Urinary bladder (tissue), 4 donors: ENCODE measurements around the gene BRSK2. TPM values are rescaled to one million over a fixed set of nuclear protein-coding genes. Genes with fewer than 3 reads are reported as not detected.
A peak's percentile ranks its signal among the peaks of the same experiment; 100 is the strongest.

Experiments
- DNase-seq: peaks from one replicate; pipeline ENCODE4 v3.0.0-alpha.2; 2015; ENCODE audit errors: extremely low spot score
- H3K27ac ChIP-seq: one replicate; pipeline ENCODE4 v1.5.1; 2013; ENCODE audit warnings: low read depth, mild to moderate bottlenecking, moderate library complexity
- H3K36me3 ChIP-seq: one replicate; pipeline ENCODE4 v1.6.1; 2013; ENCODE audit warnings: mild to moderate bottlenecking, moderate library complexity; ENCODE audit not compliant: insufficient read depth
- H3K4me1 ChIP-seq: one replicate; pipeline ENCODE4 v1.6.1; 2013; ENCODE audit warnings: mild to moderate bottlenecking, moderate library complexity; ENCODE audit not compliant: insufficient read depth
- H3K4me3 ChIP-seq: one replicate; pipeline ENCODE4 v1.5.1; 2013; ENCODE audit warnings: low read depth, low read length
- WGBS: extraction: QIAGEN DNeasy Blood & Tissue Kit; methylation state at CpG from one replicate; pipeline ENCODE4 v1.1.7; 2013; 5-methylcytosine and 5-hydroxymethylcytosine counted together
- polyA plus RNA-seq: library from polyadenylated mRNA; stranded (reverse); fragments of 200-250 nt; gene quantifications from one replicate; pipeline ENCODE4 v1.2.3, GENCODE V29; 2013
- total RNA-seq: library from RNA; depleted of rRNA; stranded (reverse); fragments of >200 nt; gene quantifications from one replicate; pipeline ENCODE4 v1.2.3, GENCODE V29; 2014
- donor health status: healthy with polysubstance abuse.
- donor health status: healthy.

The BRSK2 gene
- total and polyA plus RNA-seq, 2 donors, result 2.6 to 3.0 TPM

GRCh38 chr11:1440496-1440895 lies 50.8 kb downstream of the BRSK2 start:
- H3K4me3 ChIP-seq, result no peak overlapping the region
- 92% methylated on average over 12 of the region's 12 CpGs for WGBS
- H3K36me3 ChIP-seq, result no peaks in the 10 kb centered on the region
- H3K4me1 ChIP-seq, result no peaks in the 10 kb centered on the region
- H3K27ac ChIP-seq, result no peak overlapping the region
- DNase-seq, result no peak

DNA sequence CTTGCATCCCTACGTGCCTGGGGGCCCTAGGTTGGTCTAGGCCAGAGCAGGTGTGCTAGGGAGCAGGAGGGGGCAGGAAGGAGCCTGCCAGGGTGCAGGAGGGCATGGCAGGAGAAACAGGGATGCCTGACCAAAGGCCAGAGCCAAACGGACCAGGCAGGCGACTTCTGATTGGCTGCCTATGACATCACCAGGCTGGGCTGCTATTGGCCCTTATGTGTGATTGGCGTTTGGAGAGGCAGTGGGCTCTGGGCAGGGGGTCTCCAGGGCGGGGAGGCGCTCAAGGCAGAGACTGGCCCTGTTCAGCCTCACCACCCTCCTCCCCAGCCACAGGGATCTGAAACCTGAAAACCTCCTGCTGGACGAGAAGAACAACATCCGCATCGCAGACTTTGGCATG lies 52.4 kb downstream of the BRSK2 start:
- DNase-seq, result peak; percentile 14
- 36% methylated on average over 9 of the region's 9 CpGs for WGBS
- H3K27ac ChIP-seq, result no peak overlapping the region
- H3K4me1 ChIP-seq, result no peaks in the 10 kb centered on the region
- H3K4me3 ChIP-seq, result no peak overlapping the region
- no peaks in the 10 kb centered on the region for H3K36me3 ChIP-seq

- no peaks in the 10 kb centered on the region for H3K36me3 ChIP-seq
- no peak overlapping the region for H3K4me3 ChIP-seq
- H3K27ac ChIP-seq, result no peak overlapping the region
- H3K4me1 ChIP-seq, result no peaks in the 10 kb centered on the region
- WGBS, result 84% methylated on average over 28 of the region's 28 CpGs
- no peak for DNase-seq
Observed at GRCh38 chr11:1442807-1443366, 53.2 kb downstream of the BRSK2 start.

DNA sequence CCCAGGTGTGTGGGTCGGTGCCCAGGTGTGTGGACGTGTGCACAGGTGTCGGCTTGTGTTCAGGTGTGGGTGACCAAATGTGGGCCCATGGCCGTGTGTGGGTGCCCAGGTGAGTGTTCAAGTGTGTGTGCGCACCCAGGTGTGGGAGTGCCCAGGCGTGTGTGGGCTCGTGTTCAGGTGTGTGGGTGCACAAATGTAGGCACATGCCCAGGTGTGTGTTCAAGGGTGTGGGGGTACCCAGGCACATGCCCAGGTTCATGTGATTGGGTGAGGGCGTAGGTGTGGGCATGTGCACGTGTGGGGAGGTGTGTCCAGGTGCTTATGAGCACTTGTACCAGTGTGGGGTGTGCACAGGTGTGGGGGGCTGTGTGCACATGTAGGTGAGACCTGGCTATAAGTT lies 54.0 kb downstream of the BRSK2 start:
- Histone ChIP-seq H3K4me1 (no peaks in the 10 kb centered on the region), H3K27ac (no peak overlapping the region), H3K36me3 (no peaks in the 10 kb centered on the region), H3K4me3 (no peak overlapping the region)
- WGBS, result 86% methylated on average over 9 of the region's 9 CpGs
- no peak for DNase-seq

DNA sequence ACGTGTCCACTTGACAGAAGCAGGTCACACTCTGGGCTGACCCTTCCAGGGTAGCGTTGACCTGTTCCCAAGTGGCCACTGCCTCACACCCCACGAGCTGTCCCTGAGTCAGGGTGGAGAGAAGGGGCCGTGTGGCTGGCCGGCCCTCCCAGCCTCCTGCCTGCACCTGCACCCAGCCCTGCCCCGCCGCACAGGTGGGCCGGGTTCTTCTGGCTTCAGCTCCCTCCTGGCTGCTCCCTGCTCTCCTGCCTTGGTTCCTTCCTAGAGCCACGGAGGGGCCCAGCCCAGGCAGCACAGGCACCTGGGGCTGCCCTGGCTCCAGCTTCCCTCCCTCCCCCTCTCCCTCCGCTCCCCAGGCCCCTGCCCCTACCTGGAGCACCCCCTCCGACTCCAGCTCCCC lies 54.6 kb downstream of the BRSK2 start:
- Histone ChIP-seq H3K36me3 (no peaks in the 10 kb centered on the region), H3K4me3 (no peak overlapping the region), H3K27ac (no peak overlapping the region), H3K4me1 (no peaks in the 10 kb centered on the region)
- DNase-seq, result no peak
- 72% methylated on average over 11 of the region's 11 CpGs for WGBS

- no peak overlapping the region for H3K27ac ChIP-seq
- no peaks in the 10 kb centered on the region for H3K4me1 ChIP-seq
- no peaks in the 10 kb centered on the region for H3K36me3 ChIP-seq
- DNase-seq, result no peak
- H3K4me3 ChIP-seq, result no peak overlapping the region
- WGBS, result 68% methylated on average over 32 of the region's 32 CpGs
Observed at GRCh38 chr11:1444823-1445422, 55.2 kb downstream of the BRSK2 start.

DNA sequence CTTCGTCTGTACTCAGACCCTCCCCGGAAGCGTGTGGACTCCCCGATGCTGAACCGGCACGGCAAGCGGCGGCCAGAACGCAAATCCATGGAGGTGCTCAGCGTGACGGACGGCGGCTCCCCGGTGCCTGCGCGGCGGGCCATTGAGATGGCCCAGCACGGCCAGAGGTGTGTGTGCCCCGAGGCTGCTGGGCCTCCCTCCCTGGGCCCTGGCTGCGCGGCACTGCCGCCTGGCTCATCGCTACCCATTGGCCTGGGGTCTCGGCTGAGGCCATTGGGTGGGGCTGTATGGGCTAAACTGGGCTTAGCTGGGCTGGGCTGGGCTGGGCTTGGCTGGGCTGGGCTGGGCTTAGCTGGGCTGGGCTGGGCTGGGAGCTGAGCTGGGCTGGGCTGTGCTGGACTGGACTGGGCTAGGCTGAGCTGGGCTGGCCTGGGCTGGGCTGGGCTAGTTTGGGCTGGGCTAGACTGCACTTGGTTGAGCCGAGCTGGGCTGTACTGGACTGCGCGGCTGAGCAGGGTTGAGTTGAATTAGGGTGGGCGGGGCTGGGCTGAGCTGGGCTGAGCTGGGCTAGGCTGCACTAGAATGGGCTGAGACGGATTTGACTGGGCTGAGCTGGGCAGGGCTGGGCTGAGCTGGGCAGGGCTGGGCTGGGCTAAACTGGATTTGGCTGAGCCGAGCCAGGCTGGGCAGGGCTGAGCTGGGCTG lies 56.2 kb downstream of the BRSK2 start:
- WGBS, result 90% methylated on average over 30 of the region's 30 CpGs
- H3K27ac ChIP-seq, result no peak overlapping the region
- H3K4me1 ChIP-seq, result no peaks in the 10 kb centered on the region
- no peaks in the 10 kb centered on the region for H3K36me3 ChIP-seq
- H3K4me3 ChIP-seq, result no peak overlapping the region
- no peak for DNase-seq

GRCh38 chr11:1446623-1447022 lies 56.9 kb downstream of the BRSK2 start:
- no peak for DNase-seq
- H3K27ac ChIP-seq, result no peak overlapping the region
- H3K4me3 ChIP-seq, result no peak overlapping the region
- H3K4me1 ChIP-seq, result no peaks in the 10 kb centered on the region
- WGBS, result 72% methylated on average over 9 of the region's 9 CpGs
- H3K36me3 ChIP-seq, result no peaks in the 10 kb centered on the region

- Histone ChIP-seq H3K4me3 (no peak overlapping the region), H3K4me1 (no peaks in the 10 kb centered on the region), H3K27ac (no peak overlapping the region), H3K36me3 (no peaks in the 10 kb centered on the region)
- no peak for DNase-seq
- WGBS, result 82% methylated on average over 49 of the region's 49 CpGs
Observed at GRCh38 chr11:1447845-1448825, 58.4 kb downstream of the BRSK2 start.

DNA sequence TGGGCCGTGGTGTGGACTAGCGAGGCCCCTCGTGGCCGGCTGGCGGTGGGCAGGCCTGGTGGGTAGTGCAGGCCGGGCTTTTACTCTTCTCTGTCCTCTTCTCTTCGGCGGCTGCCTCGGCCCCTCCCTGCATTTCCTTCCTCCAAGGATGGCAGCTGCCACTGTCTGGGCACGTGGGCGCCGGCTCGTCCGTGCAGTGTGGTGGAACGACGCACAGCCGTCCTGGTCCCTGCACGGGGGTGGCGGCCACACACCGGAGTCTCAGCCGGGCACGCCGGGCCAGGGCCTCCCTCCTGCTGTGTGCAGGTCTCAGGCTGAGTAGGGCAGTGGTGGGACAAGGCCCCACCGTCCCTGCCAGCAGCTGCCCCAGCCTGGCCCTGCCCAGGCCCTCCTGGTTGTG lies 59.1 kb downstream of the BRSK2 start:
- Histone ChIP-seq H3K36me3 (no peaks in the 10 kb centered on the region), H3K27ac (no peak overlapping the region), H3K4me1 (no peaks in the 10 kb centered on the region), H3K4me3 (no peak overlapping the region)
- WGBS, result 79% methylated on average over 24 of the region's 24 CpGs
- DNase-seq, result no peak

DNA sequence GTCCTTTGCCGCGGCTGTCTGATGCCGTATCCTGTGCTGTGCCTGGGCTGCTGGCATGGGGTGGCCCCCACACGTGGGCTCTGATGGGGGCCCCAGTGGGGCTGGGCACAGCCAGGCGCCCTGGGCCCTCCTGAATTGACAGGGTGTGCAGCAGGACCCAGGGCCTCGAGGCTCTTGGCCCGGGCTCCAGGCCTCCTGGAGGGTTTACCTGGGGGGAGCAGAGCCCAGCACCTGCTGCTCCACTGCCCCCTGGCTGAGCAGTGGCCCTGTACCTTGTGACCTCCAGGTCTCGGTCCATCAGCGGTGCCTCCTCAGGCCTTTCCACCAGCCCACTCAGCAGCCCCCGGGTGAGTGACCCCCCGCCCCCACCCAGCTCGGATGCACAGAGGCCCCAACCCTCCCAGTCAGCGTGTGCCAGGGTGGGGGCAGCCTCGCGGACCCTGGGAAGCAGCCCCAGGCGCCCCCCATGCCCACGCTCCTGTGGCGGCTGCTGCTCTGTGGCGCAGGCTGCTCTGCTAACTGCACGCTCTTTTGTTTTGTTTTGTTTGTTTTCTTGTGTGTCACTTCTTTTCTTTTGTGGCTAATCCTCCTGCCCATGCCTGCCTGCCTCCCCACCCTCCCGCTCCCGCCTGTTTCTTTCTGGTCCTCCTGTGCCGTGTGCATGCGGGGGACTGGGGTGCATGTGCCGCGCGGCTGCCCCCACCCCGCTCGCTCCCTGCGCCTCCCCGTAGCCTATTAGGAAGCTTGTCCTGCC lies 59.9 kb downstream of the BRSK2 start:
- no peak for DNase-seq
- 78% methylated on average over 31 of the region's 31 CpGs for WGBS
- Histone ChIP-seq H3K4me1 (no peaks in the 10 kb centered on the region), H3K36me3 (no peaks in the 10 kb centered on the region), H3K27ac (no peak overlapping the region), H3K4me3 (no peak overlapping the region)

DNA sequence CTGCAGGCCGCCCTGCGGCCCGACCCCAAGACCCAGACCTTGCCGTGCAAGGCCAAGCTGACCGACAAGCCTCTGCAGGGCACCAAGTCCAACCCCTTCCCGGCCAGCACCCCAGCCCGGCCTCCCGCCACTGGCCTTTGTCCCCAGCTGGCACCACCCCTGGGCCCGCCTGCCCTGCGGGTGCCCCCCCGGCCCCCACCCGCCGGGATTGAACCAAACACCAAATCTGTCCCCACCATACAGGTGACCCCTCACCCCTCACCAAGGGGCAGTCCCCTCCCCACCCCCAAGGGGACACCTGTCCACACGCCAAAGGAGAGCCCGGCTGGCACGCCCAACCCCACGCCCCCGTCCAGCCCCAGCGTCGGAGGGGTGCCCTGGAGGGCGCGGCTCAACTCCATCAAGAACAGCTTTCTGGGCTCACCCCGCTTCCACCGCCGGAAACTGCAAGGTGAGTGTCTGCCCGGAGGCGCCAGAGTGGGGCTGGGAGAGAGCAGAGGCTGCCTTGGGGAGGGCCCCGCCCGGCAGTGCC lies 60.7 kb downstream of the BRSK2 start:
- Histone ChIP-seq H3K27ac (no peak overlapping the region), H3K4me1 (no peaks in the 10 kb centered on the region), H3K36me3 (no peaks in the 10 kb centered on the region), H3K4me3 (no peak overlapping the region)
- no peak for DNase-seq
- WGBS, result 90% methylated on average over 29 of the region's 29 CpGs
